Uterus (tissue), 4 donors: ENCODE data around the gene ASCC3. TPM values are rescaled to one million over a fixed set of nuclear protein-coding genes. Genes with fewer than 3 reads are reported as not detected.

Source experiments
- DNase-seq, 2 donors: peaks; one replicate each; pipeline ENCODE4 v3.0.0-alpha.2; 2019 to 2020
- H3K27ac ChIP-seq, 2 donors: fragments of 200-600 bp; sonication (generic); 1 replicate in 1 of 2; 2 replicates in 1 of 2; pipeline ENCODE4 v1.5.1; 2016 to 2018
- H3K27me3 ChIP-seq, 2 donors: fragments of 200-600 bp; sonication (generic); one replicate each; pipeline ENCODE4 v1.5.1; 2018 to 2019; ENCODE audit warnings: control low read depth in 1 of 2
- H3K36me3 ChIP-seq, 2 donors: fragments of 200-600 bp; sonication (generic); one replicate each; pipeline ENCODE4 v1.5.1; 2019; ENCODE audit warnings: control low read depth in 1 of 2
- H3K4me1 ChIP-seq, 2 donors: fragments of 200-600 bp; sonication (generic); one replicate each; pipeline ENCODE4 v1.5.1; 2018 to 2019; ENCODE audit warnings: control low read depth in 1 of 2
- H3K4me3 ChIP-seq, 2 donors: fragments of 200-600 bp; sonication (generic); 1 replicate in 1 of 2; 2 replicates in 1 of 2; pipeline ENCODE4 v1.5.1; 2018 to 2019; ENCODE audit warnings: mild to moderate bottlenecking in 1 of 2
- H3K9me3 ChIP-seq, 2 donors: fragments of 200-600 bp; sonication (generic); one replicate each; pipeline ENCODE4 v1.5.1; 2019; ENCODE audit warnings: control low read depth in 1 of 2
- POLR2A ChIP-seq, 2 donors: fragments of 450-650 bp; IDR thresholded peaks; one replicate each; pipeline ENCODE4 v1.6.1; 2016; ENCODE audit warnings: antibody characterized with exemption in 2 of 2, mild to moderate bottlenecking in 1 of 2, moderate library complexity in 1 of 2
- intact Hi-C: fragments of 100-400 bp; cut with DNase I; formaldehyde crosslinking; loops from one replicate; pipeline ENCODE4 v1.15.1; 2023; ENCODE audit warnings: low total_unique reads
- total RNA-seq, 4 donors: library from RNA; depleted of rRNA in 3 of 4; stranded (reverse); fragments of >200 nt in 3 of 4; gene quantifications; one replicate each; pipeline versions ENCODE4 v1.1.0 to v1.2.4, GENCODE V29; 2014 to 2023
- TF ChIP-seq, protein P1 (sequence below), 4 experiments: fragments of 200-600 bp in 2 of 4; fragments of 450-650 bp in 2 of 4; sonication (generic) in 2 of 4; IDR thresholded peaks; one replicate each; pipeline ENCODE4 v1.5.1; 2016 to 2019; ENCODE audit warnings: antibody characterized with exemption in 4 of 4, mild to moderate bottlenecking in 2 of 4, moderate library complexity in 1 of 4
- donor health status: DM: yes; HTN: yes; CAD: no.

ASCC3 gene
- total RNA-seq, 4 donors from 2014 or later: 14.3 to 92.4 (median 33.2) TPM

DNA sequence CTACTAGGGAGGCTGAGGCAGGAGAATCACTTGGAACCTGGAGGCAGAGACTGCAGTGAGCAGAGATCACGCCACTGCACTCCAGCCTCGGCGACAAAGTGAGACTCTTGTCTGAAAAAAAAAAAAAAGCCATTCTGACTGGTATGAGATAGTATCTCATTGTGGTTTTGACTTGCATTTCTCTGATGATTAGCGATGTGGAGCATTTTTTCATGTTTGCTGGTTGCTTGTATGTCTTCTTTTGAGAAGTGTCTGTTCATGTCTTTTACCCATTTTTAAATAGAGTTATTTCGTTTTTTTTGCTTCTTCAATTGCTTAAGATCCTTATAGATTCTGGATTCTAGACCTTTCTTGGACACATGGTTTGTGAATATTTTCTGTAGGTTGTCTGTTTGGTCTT lies 312.9 kb downstream of the ASCC3 start:
- TF ChIP-seq, protein P1, sequence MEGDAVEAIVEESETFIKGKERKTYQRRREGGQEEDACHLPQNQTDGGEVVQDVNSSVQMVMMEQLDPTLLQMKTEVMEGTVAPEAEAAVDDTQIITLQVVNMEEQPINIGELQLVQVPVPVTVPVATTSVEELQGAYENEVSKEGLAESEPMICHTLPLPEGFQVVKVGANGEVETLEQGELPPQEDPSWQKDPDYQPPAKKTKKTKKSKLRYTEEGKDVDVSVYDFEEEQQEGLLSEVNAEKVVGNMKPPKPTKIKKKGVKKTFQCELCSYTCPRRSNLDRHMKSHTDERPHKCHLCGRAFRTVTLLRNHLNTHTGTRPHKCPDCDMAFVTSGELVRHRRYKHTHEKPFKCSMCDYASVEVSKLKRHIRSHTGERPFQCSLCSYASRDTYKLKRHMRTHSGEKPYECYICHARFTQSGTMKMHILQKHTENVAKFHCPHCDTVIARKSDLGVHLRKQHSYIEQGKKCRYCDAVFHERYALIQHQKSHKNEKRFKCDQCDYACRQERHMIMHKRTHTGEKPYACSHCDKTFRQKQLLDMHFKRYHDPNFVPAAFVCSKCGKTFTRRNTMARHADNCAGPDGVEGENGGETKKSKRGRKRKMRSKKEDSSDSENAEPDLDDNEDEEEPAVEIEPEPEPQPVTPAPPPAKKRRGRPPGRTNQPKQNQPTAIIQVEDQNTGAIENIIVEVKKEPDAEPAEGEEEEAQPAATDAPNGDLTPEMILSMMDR (IDR thresholded peaks at IDR 0.05): no peak
- TF ChIP-seq POLR2A (IDR thresholded peaks at IDR 0.05): no peak
- Histone ChIP-seq H3K4me3 (no peak overlapping the region), H3K4me1 (no peaks in the 10 kb centered on the region), H3K9me3 (no peaks in the 10 kb centered on the region), H3K27ac (no peak overlapping the region), H3K36me3 (no peaks in the 10 kb centered on the region), H3K27me3 (no peaks in the 10 kb centered on the region)
- no peak for DNase-seq
- intact Hi-C loops: no loop called here

DNA sequence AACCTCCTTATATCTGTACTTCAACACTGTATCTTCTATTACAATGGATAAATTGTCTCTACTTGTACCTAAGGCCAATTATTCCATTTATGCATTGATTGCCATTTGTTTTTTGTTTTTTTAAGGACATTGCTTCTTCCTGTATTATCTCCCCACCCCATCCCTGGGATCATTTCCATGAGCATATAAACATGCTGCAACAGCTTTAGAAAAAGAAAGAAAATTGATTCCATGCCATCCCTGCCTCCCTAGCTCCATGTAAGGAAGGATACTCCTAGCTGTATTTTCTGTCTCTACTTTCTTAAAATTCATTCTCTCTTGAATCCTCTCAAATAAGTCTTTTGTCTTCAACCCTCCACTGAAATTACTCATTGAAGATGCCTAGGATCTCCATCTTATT lies 314.6 kb downstream of the ASCC3 start:
- Histone ChIP-seq H3K36me3 (no peaks in the 10 kb centered on the region), H3K27ac (no peak overlapping the region), H3K9me3 (no peaks in the 10 kb centered on the region), H3K27me3 (no peaks in the 10 kb centered on the region), H3K4me3 (no peak overlapping the region), H3K4me1 (no peaks in the 10 kb centered on the region)
- DNase-seq: no peak
- TF ChIP-seq POLR2A (IDR thresholded peaks at IDR 0.05): no peak
- TF ChIP-seq, protein P1 (IDR thresholded peaks at IDR 0.05): no peak
- intact Hi-C loops: no loop called here

DNA sequence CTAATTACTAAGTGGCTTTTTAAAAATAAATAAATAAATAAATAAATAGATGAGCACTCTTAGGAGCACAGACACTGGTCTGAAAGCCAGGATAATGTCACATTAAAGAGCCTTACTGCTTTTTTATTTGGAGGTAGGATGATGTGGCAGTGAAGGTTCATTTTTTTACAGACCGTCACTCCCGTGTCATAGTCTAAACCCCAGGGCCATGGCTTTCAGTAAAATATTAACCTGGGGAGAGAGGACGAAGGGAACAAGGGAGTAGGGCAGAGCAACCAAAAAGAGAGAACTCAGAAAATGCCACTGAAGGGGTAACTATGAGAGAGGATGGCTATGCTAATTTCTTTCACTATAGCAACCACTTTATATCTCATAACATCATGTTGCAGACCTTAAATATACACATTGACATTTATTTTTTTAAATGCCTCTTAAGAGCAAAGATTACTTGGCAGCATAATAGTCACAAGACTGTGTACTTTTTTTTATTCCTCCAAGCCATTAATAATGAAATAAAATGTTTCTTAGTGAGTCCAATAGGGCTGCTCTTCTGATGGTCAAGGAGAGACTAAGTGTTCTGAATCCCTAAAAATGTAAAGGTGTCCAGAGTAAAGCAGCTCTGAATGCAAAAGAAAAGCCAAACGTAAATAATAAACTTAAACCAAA lies 315.6 kb downstream of the ASCC3 start:
- no peak for DNase-seq
- H3K9me3 ChIP-seq: no peaks in the 10 kb centered on the region
- H3K4me1 ChIP-seq: no peaks in the 10 kb centered on the region
- no peaks in the 10 kb centered on the region for H3K36me3 ChIP-seq
- H3K27me3 ChIP-seq: no peaks in the 10 kb centered on the region
- no peak overlapping the region for H3K4me3 ChIP-seq
- intact Hi-C loops: no loop called here
- no peak overlapping the region for H3K27ac ChIP-seq
- no peak for TF ChIP-seq POLR2A (IDR thresholded peaks at IDR 0.05)
- TF ChIP-seq, protein P1 (IDR thresholded peaks at IDR 0.05): no peak

DNA sequence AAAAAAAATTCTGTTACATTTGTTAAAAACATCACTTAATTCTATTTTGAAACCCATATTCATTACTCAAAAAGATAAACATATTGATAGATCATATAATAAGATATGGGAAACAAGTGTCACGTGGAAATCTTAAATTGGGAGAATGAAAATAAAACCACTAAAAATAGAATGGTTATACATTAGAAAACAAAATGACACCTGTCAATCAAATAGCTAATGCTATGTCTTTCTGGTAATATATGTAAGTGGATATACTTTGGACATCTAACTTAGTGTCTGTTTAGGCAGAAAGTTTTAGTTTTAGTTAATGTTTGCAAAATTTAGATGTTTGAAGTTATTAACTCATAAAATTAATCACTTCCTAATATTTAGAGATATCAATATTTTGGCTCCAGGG lies 321.3 kb downstream of the ASCC3 start:
- TF ChIP-seq, protein P1 (IDR thresholded peaks at IDR 0.05): no peak
- TF ChIP-seq POLR2A (IDR thresholded peaks at IDR 0.05): no peak
- no peaks in the 10 kb centered on the region for H3K4me1 ChIP-seq
- H3K4me3 ChIP-seq: no peak overlapping the region
- H3K27me3 ChIP-seq: no peaks in the 10 kb centered on the region
- H3K27ac ChIP-seq: no peak overlapping the region
- no peaks in the 10 kb centered on the region for H3K9me3 ChIP-seq
- H3K36me3 ChIP-seq: no peaks in the 10 kb centered on the region
- intact Hi-C loops: no loop called here
- DNase-seq: no peak

DNA sequence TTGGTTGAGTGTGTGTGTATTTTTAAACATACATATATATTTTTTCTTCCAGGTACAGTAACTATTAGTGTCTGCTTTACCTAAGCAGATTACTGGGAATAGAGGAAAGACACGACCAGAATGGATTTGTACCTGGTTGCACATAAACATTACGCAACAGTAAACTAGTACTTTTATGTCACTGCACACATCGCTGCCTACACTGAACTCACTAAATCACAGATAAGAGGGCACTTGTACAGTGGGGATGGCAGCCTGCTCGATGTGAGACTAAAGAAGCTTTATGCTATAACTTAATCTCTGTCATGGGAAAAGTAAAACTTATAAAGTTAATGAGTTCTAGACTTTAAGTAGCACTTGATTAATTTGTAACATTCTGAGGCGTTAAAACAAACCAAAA lies 326.9 kb downstream of the ASCC3 start:
- TF ChIP-seq, protein P1 (IDR thresholded peaks at IDR 0.05): no peak
- TF ChIP-seq POLR2A (IDR thresholded peaks at IDR 0.05): no peak
- intact Hi-C loops: no loop called here
- H3K27me3 ChIP-seq: no peaks in the 10 kb centered on the region
- no peaks in the 10 kb centered on the region for H3K9me3 ChIP-seq
- no peaks in the 10 kb centered on the region for H3K4me1 ChIP-seq
- H3K36me3 ChIP-seq: no peaks in the 10 kb centered on the region
- no peak overlapping the region for H3K4me3 ChIP-seq
- no peak for DNase-seq
- no peak overlapping the region for H3K27ac ChIP-seq
